Measurements from ENCODE around the gene KRT40.

Gene KRT40

DNA sequence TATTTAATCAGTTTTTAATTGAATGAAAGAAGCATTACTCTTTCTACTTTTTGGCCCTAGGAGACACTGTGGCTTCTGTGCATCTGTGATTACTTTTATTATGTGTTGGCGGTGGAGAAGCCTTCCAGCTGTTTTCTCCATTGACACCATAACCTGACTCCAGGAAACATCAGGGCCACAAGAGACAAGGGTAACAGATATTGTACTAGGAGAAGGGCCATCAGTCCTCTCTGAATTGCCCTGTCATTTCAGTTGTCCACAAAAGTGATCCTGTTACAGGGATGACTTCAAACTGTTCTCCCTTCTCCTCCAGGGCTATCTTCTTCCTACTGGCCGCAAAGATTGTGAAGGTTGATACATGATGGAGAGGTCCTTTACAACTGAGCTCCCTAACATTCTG is 32.0 kb downstream of the KRT40 start:
- no peak for DNase-seq (ENCODE audit: low read depth in 2 of 2)

DNA sequence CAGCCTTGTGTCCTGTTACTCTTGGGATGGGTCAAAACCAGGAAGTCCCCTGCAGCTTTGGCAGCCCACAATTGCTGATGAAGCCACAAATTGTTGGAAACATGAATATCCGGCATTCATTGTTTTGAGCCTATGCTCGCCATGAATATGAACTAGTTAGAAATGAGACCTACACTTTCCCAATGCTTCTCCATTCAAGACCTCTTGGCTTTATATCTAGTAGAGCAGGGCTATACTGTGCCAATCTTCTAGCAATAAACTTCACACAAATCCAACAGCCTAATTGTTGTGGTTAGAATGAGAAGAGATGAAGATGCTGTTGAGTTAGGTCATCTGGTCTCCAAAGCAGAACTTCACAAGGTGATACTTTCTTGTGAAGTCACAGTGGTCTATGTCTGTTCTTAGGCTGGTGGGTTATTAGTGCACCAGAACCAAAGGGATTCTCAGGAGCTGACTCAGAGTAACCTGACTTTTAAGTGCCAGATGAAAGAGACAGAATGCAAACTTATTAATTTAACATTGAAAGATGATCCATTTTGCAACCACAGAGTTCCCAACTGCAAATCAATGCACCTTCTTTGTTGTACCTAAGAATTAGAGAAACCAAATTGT is 33.0 kb downstream of the KRT40 start:
- no peak for DNase-seq (ENCODE audit: low read depth in 2 of 2)

DNA sequence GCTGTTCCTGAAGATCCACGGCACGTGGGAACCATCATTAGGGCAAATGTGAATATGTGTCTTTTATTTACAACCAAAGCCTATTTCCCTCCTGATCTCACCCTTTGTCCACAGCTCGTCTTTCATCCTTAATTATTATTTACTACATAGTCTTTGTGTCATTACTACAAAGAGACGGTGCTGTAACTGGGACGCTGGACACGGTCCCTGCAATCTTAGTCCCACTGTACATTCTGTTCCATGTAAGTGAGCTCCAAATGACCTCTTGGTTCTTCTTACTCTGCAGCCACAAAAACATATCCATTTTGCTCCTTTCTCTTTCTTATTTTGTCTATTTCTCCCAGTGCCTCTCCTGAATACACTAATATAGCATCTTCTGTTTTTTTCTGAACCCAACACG is 34.0 kb downstream of the KRT40 start:
- DNase-seq (ENCODE audit: low read depth in 2 of 2), result no peak

DNA sequence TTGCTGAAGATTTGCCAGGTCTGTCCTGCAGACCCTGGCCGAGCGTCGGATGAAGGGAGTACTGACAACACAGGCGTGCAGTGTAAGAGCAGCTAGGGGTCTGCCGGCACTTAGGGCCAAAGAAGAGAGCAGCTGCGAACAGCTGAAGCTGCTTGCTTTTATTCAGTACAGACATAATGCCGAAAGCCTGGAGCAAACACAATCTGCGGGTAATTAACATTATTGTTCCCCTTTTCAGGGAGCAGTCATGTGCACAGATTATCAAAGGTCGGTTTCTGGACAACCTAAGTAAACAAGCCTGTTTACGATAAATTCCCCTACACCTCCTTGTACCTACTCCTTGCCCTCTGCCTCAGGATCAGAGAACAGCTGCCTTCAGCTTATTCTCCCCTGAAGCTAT is 34.7 kb downstream of the KRT40 start:
- no peak for DNase-seq (ENCODE audit: low read depth in 2 of 2)

DNA sequence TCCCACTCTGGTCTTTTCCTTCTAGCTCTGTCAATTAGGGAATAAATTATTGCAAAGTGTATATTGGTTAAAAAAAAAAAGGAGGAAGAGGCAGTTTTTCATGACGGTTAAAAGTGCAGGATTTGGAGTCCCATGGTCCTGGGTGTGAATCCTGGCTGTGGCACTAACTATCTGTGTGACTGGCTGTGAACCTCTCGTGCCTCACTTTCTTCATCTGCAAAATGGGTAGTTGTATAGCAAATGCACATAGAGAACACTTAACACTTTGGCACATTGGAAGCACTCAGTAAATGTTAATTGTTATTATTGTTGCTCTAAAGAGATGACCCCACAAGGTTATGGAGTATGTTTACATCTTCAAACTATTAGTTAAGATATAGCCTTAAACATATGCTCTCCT is 36.2 kb downstream of the KRT40 start:
- no peak for DNase-seq (ENCODE audit: low read depth in 2 of 2)

DNA sequence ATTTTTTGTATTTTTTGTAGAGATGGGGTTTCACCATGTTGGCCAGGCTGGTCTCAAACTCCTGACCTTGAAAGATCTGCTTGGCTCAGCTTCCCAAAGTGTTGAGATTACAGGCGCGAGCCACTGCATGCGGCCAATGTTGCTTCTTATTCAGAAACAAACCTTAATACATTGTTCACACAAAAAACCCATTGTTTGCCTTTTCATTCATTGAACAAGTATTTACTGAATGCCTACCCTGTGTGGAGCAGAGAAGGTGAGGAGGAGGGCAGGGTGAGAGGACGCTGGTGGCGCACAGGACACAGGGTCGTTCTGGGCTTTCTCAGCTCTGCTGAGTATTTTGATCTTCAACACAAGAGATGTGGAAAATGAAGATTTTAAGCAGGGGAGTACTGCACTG is 38.7 kb downstream of the KRT40 start:
- no peak for DNase-seq (ENCODE audit: low read depth in 2 of 2)

DNA sequence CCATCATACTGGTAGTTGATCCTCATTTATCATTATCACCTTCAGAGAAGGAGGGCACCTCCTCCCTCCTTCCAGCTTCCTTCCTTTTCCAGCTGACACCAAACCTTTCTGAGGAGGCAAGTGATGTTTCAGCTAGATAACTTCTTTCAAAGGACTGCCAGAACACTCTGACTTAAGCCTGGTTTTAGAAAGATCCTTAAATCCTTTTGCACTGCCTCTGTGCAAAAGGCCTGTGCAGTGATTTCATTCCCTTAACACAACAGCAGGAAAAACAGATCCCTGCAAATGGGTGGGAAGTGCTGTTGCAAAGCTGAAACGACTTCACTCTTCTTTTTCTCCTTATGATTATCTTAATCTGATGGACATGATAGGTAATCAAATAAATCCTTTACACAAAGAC is 39.6 kb downstream of the KRT40 start:
- DNase-seq (ENCODE audit: low read depth in 2 of 2), result no peak

DNA sequence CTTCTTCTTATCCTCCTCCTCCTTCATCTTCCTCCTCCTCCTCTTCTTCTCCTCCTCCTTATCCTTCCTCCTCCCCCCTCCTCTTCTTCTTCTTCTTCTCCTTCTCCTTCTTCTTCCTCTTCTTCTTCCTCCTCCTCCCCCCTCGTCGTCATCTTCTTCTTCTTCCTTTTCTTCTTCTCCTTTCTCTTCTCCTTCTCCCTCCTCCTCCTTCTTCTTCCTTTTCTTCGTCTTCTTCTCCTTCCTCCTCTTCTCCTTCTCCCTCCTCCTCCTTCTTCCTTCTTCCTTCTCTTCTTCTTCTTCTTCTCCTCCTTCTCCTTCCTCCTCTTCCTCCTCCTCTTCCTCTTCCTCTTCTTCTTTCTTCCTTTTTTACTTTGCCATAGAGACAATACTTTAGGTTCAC is 41.6 kb downstream of the KRT40 start:
- no peak for DNase-seq (ENCODE audit: low read depth in 2 of 2)

DNA sequence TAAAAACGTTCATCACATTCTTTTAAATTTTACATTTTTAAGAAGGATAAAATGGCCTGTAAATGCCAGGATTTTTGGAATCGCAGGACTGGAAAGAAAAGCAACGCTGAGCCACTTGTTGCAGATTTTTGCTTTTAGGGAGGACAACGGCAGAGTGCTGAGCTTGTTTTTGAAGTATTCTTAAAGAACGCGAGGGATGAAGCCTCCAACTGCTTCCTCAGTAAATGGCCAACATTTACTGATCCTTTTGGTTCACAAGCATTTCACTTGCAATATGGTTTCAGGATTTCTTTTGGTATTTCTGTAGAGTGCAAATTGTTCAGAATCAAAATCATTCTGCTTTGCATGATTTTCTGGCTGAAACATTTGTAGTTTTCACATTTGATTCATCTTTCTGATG is 43.9 kb downstream of the KRT40 start:
- no peak for DNase-seq (ENCODE audit: low read depth in 2 of 2)

DNA sequence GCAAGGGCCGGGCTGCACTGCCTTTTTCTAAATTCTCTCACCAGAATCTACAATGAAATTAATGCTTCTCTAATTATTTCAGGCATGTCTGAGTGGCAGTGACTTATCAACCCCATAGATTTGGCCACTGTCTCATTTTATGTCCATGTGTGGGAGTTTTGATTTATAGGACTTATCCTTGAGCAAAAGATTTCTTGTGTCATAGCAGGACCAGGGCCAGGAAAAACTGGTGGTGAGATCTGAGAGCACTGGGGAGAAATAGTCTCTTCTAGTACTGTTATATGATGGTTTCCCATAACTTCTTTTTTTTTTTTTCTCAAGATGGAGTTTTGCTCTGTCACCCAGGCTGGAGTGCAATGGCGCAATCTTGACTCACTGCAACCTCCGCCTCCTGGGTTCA is 45.1 kb downstream of the KRT40 start:
- DNase-seq (ENCODE audit: low read depth in 2 of 2), result no peak

DNA sequence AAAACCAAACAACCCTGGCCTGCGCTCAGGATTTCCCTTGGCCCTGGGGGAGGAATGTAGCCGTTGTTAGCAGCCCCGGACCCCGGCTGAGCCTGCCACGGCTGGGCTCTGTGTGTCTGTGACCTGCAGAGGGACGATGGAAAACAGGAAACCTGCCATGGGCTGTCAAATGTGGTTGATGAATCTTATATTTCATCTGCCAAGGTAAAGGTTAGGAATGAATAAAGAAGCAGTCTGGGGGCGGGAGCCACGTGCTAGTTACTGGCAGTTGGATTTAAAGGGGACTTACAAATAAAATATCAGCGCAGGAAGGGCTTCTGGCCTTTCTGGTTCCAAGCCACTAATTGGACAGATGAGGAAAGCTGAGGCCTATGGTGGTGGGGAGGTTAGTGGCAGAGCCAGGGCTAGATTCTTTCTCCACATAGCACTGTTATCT is 46.7 kb downstream of the KRT40 start, which contains the start of gene KRT23:
Gene KRT23, minus strand, starts transcription at position 263 of the 436 bp plus-strand sequence. CDS start 1,043 bp downstream, outside the sequence.
- peak in 1 of 2 donors; percentile 0 for DNase-seq (ENCODE audit: low read depth in 2 of 2)

DNA sequence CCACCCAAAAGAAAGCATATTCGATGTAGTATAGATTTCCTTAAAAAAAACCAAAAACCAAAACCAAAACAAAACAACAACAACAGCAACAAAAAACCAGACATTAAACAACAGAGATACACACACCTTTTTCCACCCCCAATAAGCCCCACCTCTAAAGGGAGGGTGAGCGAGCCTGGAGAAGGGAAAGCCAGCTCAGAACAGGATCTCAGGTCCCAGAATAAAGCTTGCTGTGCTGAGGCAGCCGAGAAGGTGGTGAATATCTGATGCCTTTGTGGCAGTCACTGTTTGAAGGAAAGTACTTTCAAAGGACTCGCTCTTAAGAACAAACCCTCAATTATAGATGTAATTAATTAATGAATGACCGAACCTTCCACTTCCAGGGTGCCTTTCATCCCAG is 47.1 kb downstream of the KRT40 start:
- DNase-seq (ENCODE audit: low read depth in 2 of 2), result no peak

DNA sequence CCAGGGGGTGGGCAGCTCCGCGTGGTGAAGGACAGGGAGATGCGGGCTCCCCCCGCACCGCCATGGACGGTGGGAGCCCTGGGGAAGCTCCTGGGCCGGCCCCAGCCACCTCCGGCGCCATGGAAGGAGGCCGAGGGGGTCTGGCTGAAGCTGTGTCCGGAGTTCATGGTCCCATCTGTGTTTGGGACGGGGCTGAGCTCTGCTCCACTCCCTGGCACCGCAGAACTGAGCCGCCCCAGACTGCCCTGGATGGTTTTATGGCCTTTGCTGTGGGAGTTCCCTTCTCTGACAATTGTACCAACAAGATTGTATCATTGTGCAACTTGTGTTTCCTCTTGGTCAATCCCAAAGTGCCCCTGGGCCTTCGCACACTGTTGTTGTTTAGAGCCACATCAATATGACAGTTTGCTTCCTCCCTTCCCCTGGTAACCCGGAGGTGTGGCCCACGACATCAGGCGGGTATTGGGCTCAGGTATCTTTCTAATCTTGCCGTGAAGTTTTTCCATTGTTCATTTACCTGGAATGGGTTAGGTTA is 47.6 kb downstream of the KRT40 start:
- DNase-seq (ENCODE audit: low read depth in 2 of 2), result no peak

DNA sequence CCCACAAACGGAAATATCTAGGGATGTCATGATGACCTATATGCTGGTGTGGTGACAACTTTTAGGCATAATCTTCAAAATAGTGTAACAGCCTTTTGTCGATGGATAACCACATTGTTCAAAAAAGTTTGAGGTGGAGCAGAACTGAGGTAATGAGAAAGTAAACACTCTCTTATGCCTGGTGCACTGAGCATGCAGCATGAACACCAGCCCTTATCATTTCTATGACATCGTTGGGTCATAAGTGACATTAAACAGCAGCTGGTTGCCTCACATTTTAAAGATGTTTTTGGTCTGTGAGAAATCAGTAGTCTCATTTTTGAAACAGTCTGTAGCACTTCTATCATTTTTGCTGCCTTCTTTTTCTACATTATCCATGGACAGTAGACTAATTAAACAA is 48.5 kb downstream of the KRT40 start:
- DNase-seq (ENCODE audit: low read depth in 2 of 2), result no peak

DNA sequence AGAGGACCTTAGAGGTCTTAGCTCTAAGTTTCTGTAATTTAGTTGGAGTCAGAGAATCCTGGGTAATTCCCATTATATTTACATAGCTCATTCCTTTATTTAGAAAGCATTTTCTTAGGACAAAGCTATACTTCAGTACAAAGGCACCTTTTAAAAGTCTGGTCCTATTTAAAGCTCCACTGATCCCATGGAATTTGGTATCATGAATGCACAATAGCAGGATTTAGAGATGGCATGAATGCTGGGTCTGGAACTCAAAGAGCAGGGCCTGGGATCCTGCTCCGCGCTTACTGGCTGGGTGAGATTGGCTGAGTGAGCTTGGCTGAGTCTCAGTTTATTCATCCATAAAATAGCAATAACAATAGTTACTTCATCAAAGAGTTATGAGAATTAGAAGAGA is 51.5 kb downstream of the KRT40 start:
- DNase-seq (ENCODE audit: low read depth in 2 of 2), result no peak

DNA sequence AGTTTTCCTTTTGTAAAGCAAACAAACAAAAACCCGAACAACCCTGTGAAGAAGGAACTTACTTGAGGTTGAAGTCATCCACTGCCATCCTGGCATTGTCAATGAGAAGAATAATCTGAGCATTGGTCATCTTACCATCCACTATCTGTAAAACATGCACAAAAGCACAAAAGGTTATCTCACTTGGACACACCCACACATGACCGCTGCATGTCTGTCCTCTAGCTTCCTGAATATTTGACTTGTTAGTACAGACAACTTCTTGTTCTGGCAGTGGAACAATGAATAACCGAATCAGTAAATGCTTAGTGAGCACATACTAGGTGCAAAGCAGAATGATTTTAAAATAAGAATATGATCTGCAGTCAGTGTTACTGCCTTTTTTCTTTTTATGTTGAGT is 52.8 kb downstream of the KRT40 start:
- DNase-seq (ENCODE audit: low read depth in 2 of 2), result no peak

Measured in stimulated activated CD4-positive, alpha-beta T cell treated with anti-CD3 and anti-CD28 coated beads, Interleukin-4, amount 100 ng/mL, for 48 hours (primary cell).